Kasumi-1 (cell line): ENCODE data around the gene CHST8.
"Not testable (repeated sequence)": the region's sequence is repeated elsewhere in the genome, so short reads cannot be mapped to it uniquely, and the experiment has no call there.

Experiments
- DNase-seq, 2 experiments: peaks; one replicate each; lab custom pipeline; 2025; lab: John Stamatoyannopoulos, UW

Gene CHST8

GRCh38 chr19:33641956-33642498, 20.3 kb downstream of the CHST8 start:
- no peak for DNase-seq

- no peak for DNase-seq
These were observed 22.6 kb downstream of the CHST8 start for GRCh38 chr19:33644284-33644836.

DNA sequence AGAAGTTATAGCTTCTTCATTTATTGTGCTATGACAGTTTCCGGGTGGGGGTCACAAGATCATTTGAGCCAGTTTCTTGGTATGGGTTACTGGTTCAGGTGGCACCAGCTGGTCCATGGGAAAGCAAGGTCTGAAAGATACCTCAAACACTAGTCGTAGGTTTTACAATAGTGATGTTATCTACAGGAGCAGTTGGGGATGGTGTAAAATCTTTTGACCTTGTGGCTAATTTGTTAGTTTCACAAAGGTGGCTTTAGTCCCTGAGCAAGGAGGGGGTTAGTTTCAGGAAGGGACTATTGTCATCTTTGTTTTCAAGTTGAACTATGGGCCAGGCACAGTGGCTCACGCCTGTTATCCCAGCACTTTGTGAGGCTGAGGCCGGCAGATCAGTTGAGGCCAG, 24.6 kb downstream of the CHST8 start:
- no peak for DNase-seq

DNA sequence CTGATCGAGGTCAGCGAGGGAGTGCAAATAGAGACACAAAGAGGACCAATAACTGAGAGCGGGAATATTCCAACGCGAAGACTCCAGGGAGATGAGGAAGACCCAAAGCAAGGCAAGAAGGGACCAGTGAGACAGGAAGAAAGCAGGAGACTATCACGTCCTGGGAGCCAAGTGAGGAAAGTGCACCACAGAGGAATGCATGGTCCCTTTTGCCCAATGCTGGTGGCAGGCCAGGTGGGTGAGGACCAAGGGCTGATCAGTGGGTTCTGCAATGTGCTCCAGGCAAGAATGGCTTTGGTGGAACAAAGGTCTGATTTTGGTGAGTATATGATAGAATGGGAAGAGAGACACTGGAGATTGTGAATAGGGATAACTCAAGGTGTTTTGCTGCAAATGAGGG, 25.4 kb downstream of the CHST8 start:
- DNase-seq = no peak

- DNase-seq = no peak
These were observed 28.0 kb downstream of the CHST8 start for GRCh38 chr19:33649627-33650305.

DNA sequence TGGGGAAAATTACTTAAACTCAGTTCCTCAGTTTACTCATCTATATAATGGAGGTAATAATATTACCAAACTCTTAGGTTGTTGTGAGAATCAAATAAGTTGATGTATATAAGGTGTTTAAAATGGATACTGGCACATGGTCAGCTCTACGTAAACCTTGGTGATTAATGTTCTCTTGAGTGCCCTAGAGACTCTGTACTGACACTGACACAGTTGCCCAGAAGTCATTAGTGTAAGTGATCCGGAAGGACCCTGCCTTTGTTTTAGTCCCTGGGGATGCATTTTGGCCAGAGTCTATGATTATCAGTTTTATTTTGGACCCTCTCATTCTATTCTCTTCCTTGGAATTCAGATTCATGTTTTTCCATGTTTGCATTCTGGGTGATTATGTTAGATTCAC, 31.9 kb downstream of the CHST8 start:
- no peak for DNase-seq

GRCh38 chr19:33654840-33655508, 33.2 kb downstream of the CHST8 start:
- DNase-seq = no peak

GRCh38 chr19:33659835-33660234, 38.1 kb downstream of the CHST8 start:
- DNase-seq = no peak

DNA sequence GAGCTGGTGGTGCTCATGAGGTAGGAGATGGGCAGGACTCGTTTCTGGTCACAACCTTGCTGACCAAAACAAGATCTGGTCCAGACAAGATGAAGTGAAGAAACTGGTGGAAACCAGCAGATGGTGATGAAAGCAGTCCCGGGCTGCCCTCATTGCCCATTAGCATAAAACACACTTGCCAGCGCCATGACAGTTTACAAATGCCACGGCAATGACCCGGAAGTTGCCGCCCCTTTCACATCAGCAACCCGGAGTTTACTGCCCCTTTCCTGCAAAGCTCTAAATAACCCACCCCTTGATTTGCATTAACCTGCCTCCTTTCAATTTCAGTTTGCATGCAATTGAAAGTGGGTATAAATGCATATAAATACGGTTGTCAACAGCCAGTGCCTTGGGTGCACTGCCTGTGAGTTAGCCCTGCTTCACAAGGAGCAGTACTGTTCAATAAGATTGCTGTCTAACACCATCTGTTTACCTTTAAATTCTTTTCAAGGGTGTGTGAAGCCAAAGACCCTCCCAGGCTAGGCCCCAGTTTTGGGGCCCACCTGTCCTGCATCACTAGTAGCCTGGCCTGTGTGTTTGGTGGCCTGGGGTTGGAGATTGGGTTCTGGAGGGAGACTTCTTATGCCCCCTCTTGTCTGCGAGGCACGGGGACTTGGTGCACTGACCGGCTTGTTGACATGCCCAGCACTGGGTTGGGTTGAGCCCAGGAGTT, 38.8 kb downstream of the CHST8 start:
- DNase-seq = no peak

GRCh38 chr19:33661336-33661735, 39.6 kb downstream of the CHST8 start:
- DNase-seq = no peak

GRCh38 chr19:33662391-33663092, 40.8 kb downstream of the CHST8 start:
- no peak for DNase-seq

- not testable (repeated sequence) for DNase-seq
These were observed 41.6 kb downstream of the CHST8 start for GRCh38 chr19:33663316-33663715.

- DNase-seq = no peak
These were observed 43.0 kb downstream of the CHST8 start for GRCh38 chr19:33664744-33665143.

DNA sequence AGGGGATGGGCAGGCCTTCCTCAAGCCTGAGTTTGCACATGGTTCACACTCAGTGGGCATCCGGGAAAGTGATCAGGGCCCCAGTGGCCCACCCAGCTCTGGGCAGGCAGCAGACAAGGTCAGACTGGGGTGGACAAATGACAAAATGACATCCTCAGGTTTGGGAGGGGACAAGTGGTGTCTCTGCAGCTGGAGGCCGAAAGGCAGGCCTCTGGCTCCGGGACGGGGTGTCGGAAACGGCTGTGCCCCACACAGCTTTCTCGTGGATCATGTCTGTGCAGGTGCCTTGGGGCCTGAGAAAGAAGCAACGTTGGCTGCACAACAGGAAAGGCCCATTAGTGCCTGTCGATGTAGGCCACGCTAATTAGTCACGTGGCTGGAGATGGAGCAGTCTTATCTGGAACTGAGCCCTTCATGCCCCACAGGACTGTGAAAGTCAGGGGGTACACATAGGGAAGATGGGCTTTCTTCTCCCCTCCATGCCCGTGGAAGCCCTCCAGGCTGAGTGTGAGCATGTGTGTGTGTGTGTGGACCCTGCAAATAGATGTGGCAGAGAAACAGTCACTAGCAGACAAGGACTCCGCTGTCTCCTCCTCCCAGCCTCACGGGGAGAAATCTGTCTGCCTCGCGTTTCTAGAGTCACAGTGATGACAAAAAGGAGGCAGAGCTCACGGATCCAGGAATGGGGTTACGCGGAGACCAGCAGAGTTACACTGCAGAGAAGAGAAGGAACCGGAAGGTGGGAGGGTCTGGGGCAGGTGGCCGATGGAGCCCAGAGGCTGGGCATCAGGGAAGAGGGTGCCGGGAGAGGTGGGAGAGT, 44.2 kb downstream of the CHST8 start:
- DNase-seq = no peak

DNA sequence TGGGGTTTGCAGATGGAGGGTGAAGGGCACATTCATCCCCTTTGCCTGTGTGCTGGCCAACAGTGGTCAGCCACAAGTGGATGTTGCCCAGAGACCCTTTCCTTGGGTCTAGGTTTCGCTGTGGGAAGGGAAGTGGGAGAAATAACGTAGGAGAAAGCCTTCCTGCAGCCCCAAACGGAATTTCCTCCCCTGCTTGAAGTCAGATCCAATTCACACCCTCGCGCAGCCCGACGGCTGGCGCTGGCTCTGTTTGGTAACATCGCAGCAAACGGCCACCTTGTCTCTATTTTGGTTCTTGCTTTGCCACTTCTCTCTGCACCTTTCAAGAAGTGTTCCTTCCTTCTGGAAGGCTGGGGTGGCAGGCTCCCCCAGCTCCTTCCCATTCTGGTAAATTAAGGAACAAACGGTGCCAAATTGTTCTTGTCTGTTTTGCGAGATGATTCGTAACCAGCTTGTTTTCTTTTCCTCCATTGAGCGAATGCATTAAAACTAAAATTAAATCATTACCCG, 45.4 kb downstream of the CHST8 start:
- no peak for DNase-seq

DNA sequence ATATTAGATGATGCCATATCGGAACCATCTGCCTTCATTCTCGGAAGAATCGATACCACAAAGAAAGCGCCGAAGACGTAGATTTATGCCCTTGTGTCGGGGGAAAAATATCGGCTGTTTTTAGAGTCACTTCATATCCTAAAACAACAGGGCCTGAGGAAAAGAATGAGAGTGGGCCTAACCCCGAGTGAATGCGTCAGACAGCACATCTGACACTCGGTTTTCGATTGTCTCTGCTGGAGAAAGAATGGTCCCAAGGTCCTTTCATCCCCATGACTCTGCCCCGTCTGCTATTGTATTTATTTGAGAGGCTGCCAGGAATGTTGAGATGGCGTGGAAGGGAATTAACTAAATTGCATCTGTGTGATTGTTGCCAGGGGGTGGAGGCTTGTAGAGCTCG, 46.1 kb downstream of the CHST8 start:
- no peak for DNase-seq

GRCh38 chr19:33668968-33669367, 47.2 kb downstream of the CHST8 start:
- no peak for DNase-seq

- DNase-seq = no peak
These were observed 47.6 kb downstream of the CHST8 start for GRCh38 chr19:33669376-33669775.

DNA sequence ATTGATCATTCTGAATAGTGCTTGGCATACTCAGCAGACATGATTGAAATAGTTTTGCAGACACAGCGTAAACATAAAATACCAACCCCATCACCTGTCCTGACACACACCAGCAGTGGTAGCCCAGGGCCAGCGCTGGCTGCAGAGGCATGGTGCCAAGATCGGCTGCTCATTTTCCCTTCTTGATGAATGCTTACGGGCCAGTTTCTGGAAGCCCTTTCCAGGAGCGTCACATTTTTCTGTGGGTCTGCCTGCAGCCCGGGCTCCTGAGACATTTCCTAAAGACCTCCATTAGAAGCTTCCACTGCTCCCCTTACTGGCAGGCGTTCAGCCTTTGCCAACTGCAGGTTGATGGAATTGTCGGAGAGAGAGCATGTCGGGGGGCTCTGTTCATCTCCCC, 48.6 kb downstream of the CHST8 start:
- DNase-seq = no peak

DNA sequence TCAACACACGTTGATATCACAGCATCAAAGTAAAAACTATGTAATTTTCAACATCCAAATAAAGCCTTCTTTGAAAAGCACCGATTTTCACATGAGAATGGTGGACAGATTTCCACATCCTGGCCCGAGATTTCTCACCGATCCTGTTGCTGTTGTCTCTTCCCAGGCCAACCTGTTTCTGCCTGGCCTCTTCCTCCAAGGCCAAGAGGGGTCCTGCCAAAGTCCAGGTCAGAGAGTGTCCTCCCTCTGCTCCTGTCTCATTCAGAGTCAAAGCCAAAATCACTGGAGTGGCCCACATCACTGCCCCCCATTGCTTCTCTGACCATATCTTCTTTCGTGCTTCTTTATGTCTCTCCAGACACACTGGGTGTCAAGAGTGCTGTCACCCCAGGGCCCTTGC, 49.5 kb downstream of the CHST8 start:
- no peak for DNase-seq
